Measurements from ENCODE around the gene HS1BP3. TPM values are rescaled to one million over a fixed set of nuclear protein-coding genes. Genes with fewer than 3 reads are reported as not detected.

The HS1BP3 gene
- total and polyA plus RNA-seq, 2 of the 4 experiments (the other 2 are of a cell fraction): 9.0 to 14.8 TPM

- WGBS, 2 experiments (ENCODE audit: extremely low coverage in 2 of 2, insufficient read length in 1 of 2): 100% methylated on average over 3 of the region's 7 CpGs; no CpG with 5 or more reads in 1 of the 2 experiments
- no peak overlapping the region for H3K56ac ChIP-seq (ENCODE audit: extremely low read depth, insufficient read depth, low read length)
- H2AFZ ChIP-seq (replicated peaks; ENCODE audit: low read length, poor library complexity): peak overlapping the region; percentile 68
- H3K4me2 ChIP-seq (ENCODE audit: low read depth, low read length): no peak overlapping the region
- no peak overlapping the region for H2BK5ac ChIP-seq (ENCODE audit: low read depth, low read length, poor library complexity, severe bottlenecking)
- no TSS peak for BruUV-seq (replicated peaks)
- no peaks in the 10 kb centered on the region for H3K36me3 ChIP-seq (ENCODE audit: control insufficient read depth, insufficient read depth, low read length)
- no peak overlapping the region for H3K14ac ChIP-seq (replicated peaks; ENCODE audit: low read depth, low read length)
- no peak overlapping the region for H2AK5ac ChIP-seq (ENCODE audit: low read depth, low read length)
- H3K27me3 ChIP-seq (ENCODE audit: control insufficient read depth, insufficient read depth, low read length): peaks cover 23% of the 10 kb centered on the region
- H4K8ac ChIP-seq (ENCODE audit: low read depth in 2 of 2, low read length in 2 of 2): 0 out of 4 replicates have a peak overlapping the region, but pooled peaks of 1 of the 2 experiments have one; percentile 98
- no peak overlapping the region for H4K5ac ChIP-seq (ENCODE audit: low read depth, low read length)
- H3K9me1 ChIP-seq (ENCODE audit: insufficient read depth, low read length): peaks cover 9% of the 10 kb centered on the region
- H4K20me1 ChIP-seq (ENCODE audit: insufficient read depth, low read length): peaks cover 5% of the 10 kb centered on the region; the same call in 1 of the 2 replicates
- no peak overlapping the region for H3K23ac ChIP-seq (ENCODE audit: low read depth, low read length)
- H3K9me3 ChIP-seq (ENCODE audit: control insufficient read depth, insufficient read depth, low read length): no peaks in the 10 kb centered on the region
- TF ChIP-seq BHLHE40 (IDR thresholded peaks at IDR 0.05; ENCODE audit: low read depth, low read length) (no peak), MAFK (IDR thresholded peaks at IDR 0.05; ENCODE audit: low read depth, low read length) (no peak), RFX5 (IDR thresholded peaks at IDR 0.05; ENCODE audit: low read depth, low read length) (no peak)
- TF ChIP-seq, protein P1, sequence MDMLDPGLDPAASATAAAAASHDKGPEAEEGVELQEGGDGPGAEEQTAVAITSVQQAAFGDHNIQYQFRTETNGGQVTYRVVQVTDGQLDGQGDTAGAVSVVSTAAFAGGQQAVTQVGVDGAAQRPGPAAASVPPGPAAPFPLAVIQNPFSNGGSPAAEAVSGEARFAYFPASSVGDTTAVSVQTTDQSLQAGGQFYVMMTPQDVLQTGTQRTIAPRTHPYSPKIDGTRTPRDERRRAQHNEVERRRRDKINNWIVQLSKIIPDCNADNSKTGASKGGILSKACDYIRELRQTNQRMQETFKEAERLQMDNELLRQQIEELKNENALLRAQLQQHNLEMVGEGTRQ (IDR thresholded peaks at IDR 0.05; ENCODE audit: low read depth, low read length): no peak
- H3K4ac ChIP-seq (ENCODE audit: low read depth, low read length): no peak overlapping the region
- H3K4me3 ChIP-seq (ENCODE audit: insufficient read depth, low read depth, low read length): no peak overlapping the region
- no peak overlapping the region for H4K91ac ChIP-seq (ENCODE audit: insufficient read depth, low read depth, low read length)
- POLR2A ChIA-PET (ENCODE audit: unreplicated experiment): no interaction called here
- intact Hi-C loops (cut with micrococcal nuclease) (no loop called here), dilution Hi-C loops (cut with HindIII; ENCODE audit: low sequenced_read_pairs, unreplicated experiment) (no loop called here), in situ Hi-C loops (cut with MboI; ENCODE audit: low sequenced_read_pairs) (loop anchor here (25.0 kb wide), 1 partner anchor 1110 kb away; no protein-coding TSS in a partner anchor)
- no peak overlapping the region for H3K18ac ChIP-seq (ENCODE audit: low read depth, low read length)
- no peak overlapping the region for H3K27ac ChIP-seq (ENCODE audit: insufficient read depth, low read length)
- H3K4me1 ChIP-seq (ENCODE audit: control insufficient read depth, insufficient read depth, low read length): peaks cover 9% of the 10 kb centered on the region
- H2BK15ac ChIP-seq (ENCODE audit: low read depth, low read length): no peak overlapping the region
- no peak overlapping the region for H2BK20ac ChIP-seq (ENCODE audit: low read depth, low read length)
- CTCF ChIA-PET: interaction anchor here (1.1 kb wide), 2 partner anchors 10 to 215 kb away, joined by 4 to 5 read pairs; no protein-coding TSS in a partner anchor
- DNase-seq (peak; percentile 28), ATAC-seq (ENCODE audit: low read depth) (no peak)
- H2AK9ac ChIP-seq (replicated peaks; ENCODE audit: low read depth, low read length, poor library complexity): no peak overlapping the region
- no peak overlapping the region for H3K9ac ChIP-seq (ENCODE audit: low read depth, low read length)
- H2BK120ac ChIP-seq (ENCODE audit: low read depth, low read length): no peak overlapping the region
- H3K79me1 ChIP-seq (ENCODE audit: low read depth in 1 of 2, low read length in 2 of 2): peaks cover 10 to 30% of the 10 kb centered on the region in 2 experiments; a peak in 3 of 4 replicates
These were observed 1.2 kb upstream of the HS1BP3 start for GRCh38 chr2:20652141-20652540.
